ENCODE data around the gene CATSPERZ.
A peak's percentile ranks its signal among the peaks of the same experiment; 100 is the strongest.

The CATSPERZ gene

GRCh38 chr11:64299847-64300648 lies at the start of gene CATSPERZ:
Gene CATSPERZ, plus strand, starts transcription at chr11:64300358. Its CDS starts 53 bp downstream, at chr11:64300411.
- no peak for DNase-seq (ENCODE audit: low read depth)
- peak within 1 kb of the TSS; percentile 22 for H3K4me3 ChIP-seq (ENCODE audit: low read depth, low read length)
- no peak for TF ChIP-seq CTCF (IDR thresholded peaks at IDR 0.05; ENCODE audit: low read depth, low read length, missing control alignments)

- no peak for DNase-seq (ENCODE audit: low read depth)
- peak overlapping the region; percentile 43 for H3K4me3 ChIP-seq (ENCODE audit: low read depth, low read length)
- no peak for TF ChIP-seq CTCF (IDR thresholded peaks at IDR 0.05; ENCODE audit: low read depth, low read length, missing control alignments)
Observed at GRCh38 chr11:64250415-64251015, 49.6 kb upstream of the CATSPERZ start.

GRCh38 chr11:64251016-64251752 lies 49.0 kb upstream of the CATSPERZ start, which contains the start of gene PLCB3:
Gene PLCB3, plus strand, starts transcription at chr11:64251530. Its CDS starts 120 bp downstream, at chr11:64251650.
- H3K4me3 ChIP-seq (ENCODE audit: low read depth, low read length), result peak within 1 kb of the TSS; percentile 73
- DNase-seq (ENCODE audit: low read depth), result no peak
- peak; percentile 59 for TF ChIP-seq CTCF (IDR thresholded peaks at IDR 0.05; ENCODE audit: low read depth, low read length, missing control alignments)

GRCh38 chr11:64251753-64252002 lies 48.5 kb upstream of the CATSPERZ start:
- no peak for TF ChIP-seq CTCF (IDR thresholded peaks at IDR 0.05; ENCODE audit: low read depth, low read length, missing control alignments)
- no peak for DNase-seq (ENCODE audit: low read depth)
- H3K4me3 ChIP-seq (ENCODE audit: low read depth, low read length), result peak overlapping the region; percentile 73

GRCh38 chr11:64252003-64252872 lies 47.9 kb upstream of the CATSPERZ start:
- peak; percentile 50 for TF ChIP-seq CTCF (IDR thresholded peaks at IDR 0.05; ENCODE audit: low read depth, low read length, missing control alignments)
- H3K4me3 ChIP-seq (ENCODE audit: low read depth, low read length), result peak overlapping the region; percentile 73
- no peak for DNase-seq (ENCODE audit: low read depth)

GRCh38 chr11:64253043-64253442 lies 47.1 kb upstream of the CATSPERZ start:
- no peak for DNase-seq (ENCODE audit: low read depth)
- H3K4me3 ChIP-seq (ENCODE audit: low read depth, low read length), result no peak overlapping the region
- TF ChIP-seq CTCF (IDR thresholded peaks at IDR 0.05; ENCODE audit: low read depth, low read length, missing control alignments), result no peak

All from GM12864 (cell line).